Tibial nerve (tissue), 4 donors: Measurements from ENCODE around the gene SLC7A7.

Experiments
- CTCF ChIP-seq, 5 experiments: fragments of 200-600 bp in 3 of 5; fragments of 450-650 bp in 2 of 5; sonication (generic) in 3 of 5; IDR thresholded peaks; one replicate each; pipeline ENCODE4 v1.5.1; 2016 to 2019; ENCODE audit warnings: antibody characterized with exemption in 5 of 5, mild to moderate bottlenecking in 3 of 5, moderate library complexity in 2 of 5
- EP300 ChIP-seq, 2 donors: sonication (generic); formaldehyde crosslinking; IDR thresholded peaks; one replicate each; pipeline ENCODE4 v1.6.1; 2017; ENCODE audit warnings: antibody characterized with exemption in 2 of 2, mild to moderate bottlenecking in 1 of 2
- POLR2A ChIP-seq, 2 donors: fragments of 450-650 bp; IDR thresholded peaks; one replicate each; pipeline ENCODE4 v1.6.1; 2017; ENCODE audit warnings: antibody characterized with exemption in 2 of 2, mild to moderate bottlenecking in 2 of 2, moderate library complexity in 2 of 2

- TF ChIP-seq CTCF (IDR thresholded peaks at IDR 0.05), result peak; percentile 14 to 56 (median 41)
- TF ChIP-seq POLR2A (IDR thresholded peaks at IDR 0.05), result peak; percentile 70 to 84
- peak in 1 of 2 donors; percentile 96 for TF ChIP-seq EP300 (IDR thresholded peaks at IDR 0.05)
Measured at GRCh38 chr14:22836301-22837113, 21.3 kb upstream of the SLC7A7 start, which contains the start of gene MMP14.
